Coronary artery (tissue), 2 donors: ENCODE data around the gene TOM1L2.

Source experiments
- DNase-seq: peaks from one replicate; pipeline ENCODE4 v3.0.0-alpha.2; 2017; ENCODE audit warnings: low spot score
- H3K27ac ChIP-seq, 2 donors: fragments of 200-600 bp; sonication (generic); one replicate each; pipeline ENCODE4 v1.5.1; 2016 to 2019
- H3K4me3 ChIP-seq: fragments of 200-600 bp; sonication (generic); 2 replicates; pipeline ENCODE4 v1.5.1; 2016; ENCODE audit warnings: mild to moderate bottlenecking, moderate library complexity
- CTCF ChIP-seq: fragments of 200-600 bp; sonication (generic); IDR thresholded peaks from one replicate; pipeline ENCODE4 v1.5.1; 2019; ENCODE audit warnings: antibody characterized with exemption

The TOM1L2 gene

GRCh38 chr17:17824119-17824782 lies 147.9 kb downstream of the TOM1L2 start:
- no peak for DNase-seq
- no peak for TF ChIP-seq CTCF

GRCh38 chr17:17823433-17824118 lies 148.6 kb downstream of the TOM1L2 start:
- H3K27ac ChIP-seq: peak overlapping the region; percentile 50 to 88
- no peak for TF ChIP-seq CTCF
- peak overlapping the region; percentile 77 for H3K4me3 ChIP-seq
- peak; percentile 92 for DNase-seq

More at GRCh38 chr17:17824119-17824782, 147.9 kb downstream of the TOM1L2 start:
- H3K27ac ChIP-seq: peak overlapping the region; percentile 50 to 88
- H3K4me3 ChIP-seq: peak overlapping the region; percentile 77

GRCh38 chr17:17822616-17823015 lies 149.6 kb downstream of the TOM1L2 start:
- no peak for DNase-seq
- no peak for TF ChIP-seq CTCF
- H3K4me3 ChIP-seq: peak overlapping the region; percentile 77
- peak overlapping the region; percentile 48 to 88 for H3K27ac ChIP-seq

GRCh38 chr17:17822189-17822588 lies 150.0 kb downstream of the TOM1L2 start:
- no peak for DNase-seq
- Histone ChIP-seq H3K27ac (peak overlapping the region; percentile 48 to 88), H3K4me3 (peak overlapping the region; percentile 77)
- no peak for TF ChIP-seq CTCF

GRCh38 chr17:17820463-17821158 lies 151.6 kb downstream of the TOM1L2 start:
- peak overlapping the region in 1 of 2 donors; percentile 42 for H3K27ac ChIP-seq
- TF ChIP-seq CTCF: no peak
- no peak for DNase-seq
- no peak overlapping the region for H3K4me3 ChIP-seq

GRCh38 chr17:17820046-17820445 lies 152.2 kb downstream of the TOM1L2 start:
- TF ChIP-seq CTCF: no peak
- no peak for DNase-seq
- H3K27ac ChIP-seq: no peak overlapping the region
- H3K4me3 ChIP-seq: no peak overlapping the region
